H9 (cell line): ENCODE data around the gene MGMT. TPM values are rescaled to one million over a fixed set of nuclear protein-coding genes. Genes with fewer than 3 reads are reported as not detected.

Experiments used
- DNase-seq: peaks from one replicate; pipeline ENCODE4 v3.0.0-alpha.2; 2017
- H2AFZ ChIP-seq: one replicate; pipeline ENCODE4 v1.6.1; 2013; ENCODE audit warnings: mild to moderate bottlenecking, low read length, control low read depth, moderate library complexity
- H2AK5ac ChIP-seq: 2 replicates; pipeline ENCODE4 v1.6.1; 2013; ENCODE audit warnings: low read length, control low read depth, mixed read lengths; ENCODE audit not compliant: insufficient read length
- H2BK120ac ChIP-seq: one replicate; pipeline ENCODE4 v1.6.1; 2013; ENCODE audit warnings: low read depth, mild to moderate bottlenecking, low read length, control low read depth, inconsistent platforms; ENCODE audit not compliant: poor library complexity, severe bottlenecking
- H2BK12ac ChIP-seq: 2 replicates; pipeline ENCODE4 v1.6.1; 2013; ENCODE audit warnings: low read length, control low read depth, mixed read lengths, low read depth; ENCODE audit not compliant: insufficient read length
- H2BK15ac ChIP-seq: 2 replicates; pipeline ENCODE4 v1.6.1; 2013; ENCODE audit warnings: low read depth, low read length, control low read depth
- H2BK20ac ChIP-seq: one replicate; pipeline ENCODE4 v1.6.1; 2013; ENCODE audit warnings: low read depth, mild to moderate bottlenecking, low read length, control low read depth, inconsistent platforms; ENCODE audit not compliant: poor library complexity, severe bottlenecking
- H2BK5ac ChIP-seq: 2 replicates; pipeline ENCODE4 v1.6.1; 2013; ENCODE audit warnings: low read length, control low read depth, mixed read lengths; ENCODE audit not compliant: insufficient read length
- H3K14ac ChIP-seq: 2 replicates; pipeline ENCODE4 v1.6.1; 2013; ENCODE audit warnings: low read length, control low read depth; ENCODE audit not compliant: insufficient read depth
- H3K18ac ChIP-seq: 2 replicates; pipeline ENCODE4 v1.6.1; 2013; ENCODE audit warnings: low read depth, mild to moderate bottlenecking, mixed read lengths, low read length, control low read depth; ENCODE audit not compliant: insufficient read length
- H3K23ac ChIP-seq: 2 replicates; pipeline ENCODE4 v1.6.1; 2013; ENCODE audit warnings: low read length, control low read depth, mixed read lengths, low read depth; ENCODE audit not compliant: insufficient read length
- H3K23me2 ChIP-seq: 2 replicates; pipeline ENCODE4 v1.6.1; 2013; ENCODE audit warnings: low read depth, mild to moderate bottlenecking, mixed read lengths, low read length, control low read depth; ENCODE audit not compliant: insufficient read length, poor library complexity, severe bottlenecking
- H3K27ac ChIP-seq: 2 replicates; pipeline ENCODE4 v1.5.1; 2013; ENCODE audit warnings: low read length, control low read depth, mixed read lengths, low read depth; ENCODE audit not compliant: insufficient read length
- H3K27me3 ChIP-seq: 2 replicates; pipeline ENCODE4 v1.6.1; 2013; ENCODE audit warnings: low read length, control low read depth, inconsistent platforms; ENCODE audit not compliant: insufficient read depth
- H3K4ac ChIP-seq: 2 replicates; pipeline ENCODE4 v1.6.1; 2013; ENCODE audit warnings: low read depth, mild to moderate bottlenecking, control low read depth, inconsistent platforms, low read length, moderate library complexity
- H3K4me1 ChIP-seq: 2 replicates; pipeline ENCODE4 v1.6.1; 2013; ENCODE audit warnings: low read length, control low read depth, inconsistent platforms; ENCODE audit not compliant: insufficient read depth
- H3K4me2 ChIP-seq: 2 replicates; pipeline ENCODE4 v1.6.1; 2013; ENCODE audit warnings: low read length, control low read depth, mixed read lengths; ENCODE audit not compliant: insufficient read length, insufficient read depth
- H3K56ac ChIP-seq: 2 replicates; pipeline ENCODE4 v1.6.1; 2013; ENCODE audit warnings: low read depth, mild to moderate bottlenecking, mixed read lengths, low read length, control low read depth; ENCODE audit not compliant: insufficient read length
- H3K79me1 ChIP-seq: 2 replicates; pipeline ENCODE4 v1.6.1; 2013; ENCODE audit warnings: low read depth, mild to moderate bottlenecking, moderate library complexity, low read length, control low read depth, inconsistent platforms; ENCODE audit not compliant: insufficient read depth, poor library complexity, severe bottlenecking
- H3K79me2 ChIP-seq: 2 replicates; pipeline ENCODE4 v1.6.1; 2013; ENCODE audit warnings: low read length, control low read depth, inconsistent platforms; ENCODE audit not compliant: insufficient read depth
- H3K9ac ChIP-seq: 2 replicates; pipeline ENCODE4 v1.6.1; 2013; ENCODE audit warnings: low read length, control low read depth, mixed read lengths; ENCODE audit not compliant: insufficient read length; ENCODE audit errors: extremely low read depth
- H3K9me3 ChIP-seq: one replicate; pipeline ENCODE4 v1.6.1; 2013; ENCODE audit warnings: low read depth, low read length, inconsistent platforms; ENCODE audit not compliant: control insufficient read depth
- H3T11ph ChIP-seq: one replicate; pipeline ENCODE4 v1.6.1; 2013; ENCODE audit warnings: mild to moderate bottlenecking, low read length, control low read depth, inconsistent platforms
- H4K20me1 ChIP-seq: one replicate; pipeline ENCODE4 v1.6.1; 2013; ENCODE audit not compliant: control insufficient read depth, insufficient read length, insufficient read depth
- H4K5ac ChIP-seq: 2 replicates; pipeline ENCODE4 v1.6.1; 2013; ENCODE audit warnings: low read depth, mild to moderate bottlenecking, mixed read lengths, low read length, control low read depth; ENCODE audit not compliant: insufficient read length
- H4K8ac ChIP-seq: replicated peaks from 2 replicates; pipeline ENCODE4 v1.6.1; 2013; ENCODE audit warnings: low read length, control low read depth, mixed read lengths, low read depth; ENCODE audit not compliant: insufficient read length
- H4K91ac ChIP-seq: 2 replicates; pipeline ENCODE4 v1.6.1; 2013; ENCODE audit warnings: low read depth, mild to moderate bottlenecking, moderate library complexity, mixed read lengths, low read length, control low read depth; ENCODE audit not compliant: insufficient read length
- H3K27ac Mint-ChIP-seq, 3 experiments: 2 replicates in 2 of 3; 3 replicates in 1 of 3; pipeline ENCODE4 v1.8.0; 2020 to 2021; ENCODE audit warnings: mixed read lengths in 3 of 3, mild to moderate bottlenecking in 1 of 3, moderate library complexity in 1 of 3
- H3K27me3 Mint-ChIP-seq: 2 replicates; pipeline ENCODE4 v1.8.0; 2021; ENCODE audit warnings: low read depth, mild to moderate bottlenecking, moderate library complexity, mixed read lengths
- H3K36me3 Mint-ChIP-seq, 3 experiments: 2 replicates in 2 of 3; 3 replicates in 1 of 3; pipeline ENCODE4 v1.8.0; 2020 to 2021; ENCODE audit warnings: low read depth in 3 of 3, mixed read lengths in 3 of 3; ENCODE audit not compliant: insufficient read depth in 1 of 3
- H3K4me1 Mint-ChIP-seq, 2 experiments: 2 replicates each; pipeline ENCODE4 v1.8.0; 2020; ENCODE audit warnings: mixed read lengths in 2 of 2
- H3K4me3 Mint-ChIP-seq, 2 experiments: 2 replicates in 1 of 2; 3 replicates in 1 of 2; pipeline ENCODE4 v1.8.0; 2020 to 2021; ENCODE audit warnings: mild to moderate bottlenecking in 2 of 2, mixed read lengths in 2 of 2, moderate library complexity in 1 of 2
- H3K9me3 Mint-ChIP-seq, 2 experiments: 2 replicates in 1 of 2; 3 replicates in 1 of 2; pipeline ENCODE4 v1.8.0; 2020; ENCODE audit warnings: mild to moderate bottlenecking in 2 of 2, mixed read lengths in 2 of 2, moderate library complexity in 1 of 2
- WGBS: extraction: QIAGEN DNeasy Blood & Tissue Kit; methylation state at CpG from one replicate; pipeline ENCODE4 v1.1.7; 2013; ENCODE audit warnings: missing lambda C conversion rate, low lambda C conversion rate, mixed read lengths; ENCODE audit not compliant: insufficient read length; ENCODE audit errors: extremely low coverage; 5-methylcytosine and 5-hydroxymethylcytosine counted together
- total RNA-seq: library from RNA; stranded (reverse); gene quantifications from 2 replicates; pipeline ENCODE4 v1.2.1, GENCODE V29; 2021
- TF ChIP-seq, protein P1 (sequence below): fragments of 200-600 bp; sonication (generic); conservative IDR thresholded peaks from 3 replicates; pipeline ENCODE4 v1.8.0; 2021; ENCODE audit warnings: antibody characterized with exemption, mild to moderate bottlenecking

Gene MGMT
- total RNA-seq, 1 experiment from 2014 or later, result 18.4 TPM

GRCh38 chr10:129513312-129513711, 46.3 kb downstream of the MGMT start:
- TF ChIP-seq, protein P1, sequence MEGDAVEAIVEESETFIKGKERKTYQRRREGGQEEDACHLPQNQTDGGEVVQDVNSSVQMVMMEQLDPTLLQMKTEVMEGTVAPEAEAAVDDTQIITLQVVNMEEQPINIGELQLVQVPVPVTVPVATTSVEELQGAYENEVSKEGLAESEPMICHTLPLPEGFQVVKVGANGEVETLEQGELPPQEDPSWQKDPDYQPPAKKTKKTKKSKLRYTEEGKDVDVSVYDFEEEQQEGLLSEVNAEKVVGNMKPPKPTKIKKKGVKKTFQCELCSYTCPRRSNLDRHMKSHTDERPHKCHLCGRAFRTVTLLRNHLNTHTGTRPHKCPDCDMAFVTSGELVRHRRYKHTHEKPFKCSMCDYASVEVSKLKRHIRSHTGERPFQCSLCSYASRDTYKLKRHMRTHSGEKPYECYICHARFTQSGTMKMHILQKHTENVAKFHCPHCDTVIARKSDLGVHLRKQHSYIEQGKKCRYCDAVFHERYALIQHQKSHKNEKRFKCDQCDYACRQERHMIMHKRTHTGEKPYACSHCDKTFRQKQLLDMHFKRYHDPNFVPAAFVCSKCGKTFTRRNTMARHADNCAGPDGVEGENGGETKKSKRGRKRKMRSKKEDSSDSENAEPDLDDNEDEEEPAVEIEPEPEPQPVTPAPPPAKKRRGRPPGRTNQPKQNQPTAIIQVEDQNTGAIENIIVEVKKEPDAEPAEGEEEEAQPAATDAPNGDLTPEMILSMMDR, result peak; percentile 53; the same call in 2 of the 3 replicates
- Mint-ChIP-seq H3K4me3 (no peak overlapping the region), H3K27ac (peak overlapping the region in 1 of 3 experiments; percentile 33; a peak in 1 of 7 replicates), H3K27me3 (peaks cover 2% of the 10 kb centered on the region; the same call in 1 of the 2 replicates), H3K4me1 (peaks cover 6 to 12% of the 10 kb centered on the region in 2 experiments), H3K36me3 (peaks cover 2 to 12% (median 3%) of the 10 kb centered on the region in 3 experiments; a peak in 2 of 7 replicates), H3K9me3 (peaks cover 5 to 10% of the 10 kb centered on the region in 2 experiments; a peak in 4 of 5 replicates)
- no CpG with 5 or more reads among the region's 8 CpGs for WGBS
- Histone ChIP-seq H2BK15ac (no peak overlapping the region), H3K79me2 (no peaks in the 10 kb centered on the region), H2AK5ac (no peak overlapping the region), H3K14ac (no peak overlapping the region), H4K91ac (no peak overlapping the region), H2BK5ac (no peak overlapping the region), H2BK20ac (no peak overlapping the region), H3K4me1 (peaks cover 3% of the 10 kb centered on the region; the same call in 1 of the 2 replicates), H2BK12ac (no peak overlapping the region), H3K4ac (no peak overlapping the region), H3K23me2 (no peaks in the 10 kb centered on the region), H2AFZ (no peak overlapping the region), H4K5ac (no peak overlapping the region), H4K20me1 (no peaks in the 10 kb centered on the region), H3K18ac (no peak overlapping the region), H3K9ac (no peak overlapping the region), H3K56ac (no peak overlapping the region), H3T11ph (no peak overlapping the region), H2BK120ac (no peak overlapping the region), H3K27me3 (no peaks in the 10 kb centered on the region), H4K8ac (no peak overlapping the region), H3K79me1 (no peaks in the 10 kb centered on the region), H3K23ac (no peak overlapping the region), H3K4me2 (no peak overlapping the region), H3K27ac (no peak overlapping the region), H3K9me3 (no peaks in the 10 kb centered on the region)
- DNase-seq, result peak; percentile 70
